Chondrocyte (in vitro differentiated cells): ENCODE data around the gene EML6. TPM values are rescaled to one million over a fixed set of nuclear protein-coding genes. Genes with fewer than 3 reads are reported as not detected.

ENCODE experiments used
- DNase-seq: peaks from one replicate; pipeline ENCODE4 v3.0.0; 2021; ENCODE audit warnings: mixed read lengths, low spot score
- H3K27ac Mint-ChIP-seq: one replicate; pipeline ENCODE4 v1.8.0; 2021; ENCODE audit warnings: mild to moderate bottlenecking, moderate library complexity, mixed read lengths; ENCODE audit not compliant: unreplicated experiment
- H3K27me3 Mint-ChIP-seq: 2 replicates; pipeline ENCODE4 v1.8.0; 2021; ENCODE audit warnings: low read depth, mixed read lengths
- H3K36me3 Mint-ChIP-seq: 2 replicates; pipeline ENCODE4 v1.8.0; 2021; ENCODE audit warnings: low read depth, mixed read lengths
- H3K4me1 Mint-ChIP-seq: 2 replicates; pipeline ENCODE4 v1.8.0; 2021; ENCODE audit warnings: low read depth, mild to moderate bottlenecking, mixed read lengths
- H3K4me3 Mint-ChIP-seq: one replicate; pipeline ENCODE4 v1.8.0; 2021; ENCODE audit warnings: mild to moderate bottlenecking, moderate library complexity, mixed read lengths; ENCODE audit not compliant: unreplicated experiment
- H3K9me3 Mint-ChIP-seq: 2 replicates; pipeline ENCODE4 v1.8.0; 2021; ENCODE audit warnings: low read depth, mixed read lengths
- total RNA-seq: library from RNA; stranded (reverse); gene quantifications from 3 replicates; pipeline ENCODE4 v1.2.1, GENCODE V29; 2021
- TF ChIP-seq, protein P1 (sequence below): fragments of 200-600 bp; sonication (generic); IDR thresholded peaks from 2 replicates; pipeline ENCODE4 v1.5.0; 2021; ENCODE audit warnings: antibody characterized with exemption, mild to moderate bottlenecking, moderate library complexity

The EML6 gene
- total RNA-seq, 1 donor from 2014 or later, result 1.1 TPM

DNA sequence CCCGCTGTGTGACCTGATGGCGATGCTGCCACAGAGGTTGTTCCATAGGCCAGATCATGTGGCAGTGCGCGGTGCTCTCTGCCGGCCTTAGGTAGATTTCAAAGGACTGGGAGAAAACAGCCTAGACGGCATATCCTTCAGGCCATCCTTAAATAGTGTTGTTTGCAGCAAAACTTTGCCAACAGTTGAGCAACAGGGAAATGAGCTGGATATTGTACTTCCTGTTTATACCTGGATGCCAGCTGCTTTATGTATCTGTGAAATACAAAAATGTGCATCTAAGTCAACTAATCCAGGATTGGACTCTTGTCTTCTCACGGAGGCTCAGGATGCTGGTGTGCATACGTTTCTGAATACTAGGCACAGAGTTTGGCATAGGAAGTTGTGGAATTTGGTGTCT is 107.1 kb downstream of the EML6 start:
- H3K9me3 Mint-ChIP-seq, result no peaks in the 10 kb centered on the region
- no peak overlapping the region for H3K4me3 Mint-ChIP-seq
- no peaks in the 10 kb centered on the region for H3K4me1 Mint-ChIP-seq
- TF ChIP-seq, protein P1, sequence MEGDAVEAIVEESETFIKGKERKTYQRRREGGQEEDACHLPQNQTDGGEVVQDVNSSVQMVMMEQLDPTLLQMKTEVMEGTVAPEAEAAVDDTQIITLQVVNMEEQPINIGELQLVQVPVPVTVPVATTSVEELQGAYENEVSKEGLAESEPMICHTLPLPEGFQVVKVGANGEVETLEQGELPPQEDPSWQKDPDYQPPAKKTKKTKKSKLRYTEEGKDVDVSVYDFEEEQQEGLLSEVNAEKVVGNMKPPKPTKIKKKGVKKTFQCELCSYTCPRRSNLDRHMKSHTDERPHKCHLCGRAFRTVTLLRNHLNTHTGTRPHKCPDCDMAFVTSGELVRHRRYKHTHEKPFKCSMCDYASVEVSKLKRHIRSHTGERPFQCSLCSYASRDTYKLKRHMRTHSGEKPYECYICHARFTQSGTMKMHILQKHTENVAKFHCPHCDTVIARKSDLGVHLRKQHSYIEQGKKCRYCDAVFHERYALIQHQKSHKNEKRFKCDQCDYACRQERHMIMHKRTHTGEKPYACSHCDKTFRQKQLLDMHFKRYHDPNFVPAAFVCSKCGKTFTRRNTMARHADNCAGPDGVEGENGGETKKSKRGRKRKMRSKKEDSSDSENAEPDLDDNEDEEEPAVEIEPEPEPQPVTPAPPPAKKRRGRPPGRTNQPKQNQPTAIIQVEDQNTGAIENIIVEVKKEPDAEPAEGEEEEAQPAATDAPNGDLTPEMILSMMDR, result no peak
- DNase-seq, result no peak
- no peaks in the 10 kb centered on the region for H3K36me3 Mint-ChIP-seq
- no peak overlapping the region for H3K27ac Mint-ChIP-seq
- peaks cover 8% of the 10 kb centered on the region for H3K27me3 Mint-ChIP-seq

DNA sequence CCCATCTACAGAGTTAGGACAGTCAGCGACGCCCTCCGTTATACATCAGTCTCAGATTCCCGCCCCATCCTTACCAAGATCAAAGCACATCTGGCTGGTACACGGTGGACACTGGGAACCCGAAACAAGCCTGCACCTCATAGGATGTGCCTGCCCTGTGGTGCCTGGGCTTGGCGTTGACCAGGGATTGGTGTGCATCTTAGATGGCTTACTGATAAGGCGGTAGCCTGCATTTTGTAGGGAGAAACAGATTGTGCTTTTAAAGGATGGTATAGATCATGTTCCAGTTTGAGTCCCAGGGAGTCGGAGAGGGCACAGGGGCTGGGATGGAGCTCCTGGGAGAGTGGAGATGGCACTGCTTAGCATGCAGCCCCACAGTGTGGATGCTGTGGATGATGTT is 108.0 kb downstream of the EML6 start:
- Mint-ChIP-seq H3K9me3 (no peaks in the 10 kb centered on the region), H3K4me1 (no peaks in the 10 kb centered on the region), H3K4me3 (no peak overlapping the region), H3K36me3 (no peaks in the 10 kb centered on the region), H3K27ac (no peak overlapping the region), H3K27me3 (peaks cover 3% of the 10 kb centered on the region)
- TF ChIP-seq, protein P1, result no peak
- DNase-seq, result no peak

DNA sequence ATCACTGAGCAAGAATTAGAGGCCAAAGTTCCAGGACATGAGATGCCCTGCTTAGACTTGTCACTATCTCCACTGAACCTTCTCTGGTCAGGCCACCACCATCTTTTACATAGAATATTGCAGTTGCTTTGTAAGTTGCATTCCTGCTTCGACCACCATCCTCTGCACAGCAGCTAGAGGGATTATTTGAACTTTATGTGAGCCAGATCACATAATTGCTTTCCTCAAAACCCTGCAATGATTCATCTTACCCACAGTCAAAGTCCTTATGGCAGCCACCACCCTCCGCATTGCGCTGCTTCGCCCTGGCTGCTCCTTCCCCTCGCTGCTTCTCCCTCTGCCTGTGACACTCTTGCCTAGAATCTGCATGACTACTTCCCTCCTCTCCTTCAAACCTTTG is 111.3 kb downstream of the EML6 start:
- no peaks in the 10 kb centered on the region for H3K4me1 Mint-ChIP-seq

DNA sequence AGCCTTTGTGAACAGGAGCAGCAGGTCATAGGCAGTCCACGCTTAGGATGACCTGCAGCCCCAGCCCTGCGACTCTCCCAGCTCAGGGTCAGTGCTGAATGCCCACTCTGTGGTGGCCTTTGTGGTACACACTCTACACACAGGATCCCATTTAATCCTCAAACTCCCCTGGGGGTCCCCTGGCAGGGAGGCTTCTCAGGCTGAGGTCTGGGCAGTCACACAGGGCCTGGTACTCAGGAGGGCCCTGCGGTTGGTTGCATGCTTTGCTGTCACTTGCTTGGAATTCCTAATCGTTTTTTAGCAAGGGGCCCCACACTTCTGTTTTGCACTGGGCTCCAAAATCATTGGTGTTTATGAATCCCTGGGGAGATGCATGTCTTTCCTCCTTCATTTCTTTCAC is 113.0 kb downstream of the EML6 start:
- H3K9me3 Mint-ChIP-seq, result no peaks in the 10 kb centered on the region
- H3K4me3 Mint-ChIP-seq, result no peak overlapping the region
- H3K4me1 Mint-ChIP-seq, result no peaks in the 10 kb centered on the region
- DNase-seq, result no peak
- H3K27ac Mint-ChIP-seq, result no peak overlapping the region
- no peaks in the 10 kb centered on the region for H3K36me3 Mint-ChIP-seq
- H3K27me3 Mint-ChIP-seq, result no peaks in the 10 kb centered on the region
- TF ChIP-seq, protein P1, result no peak

More for the DNA sequence above, 111.3 kb downstream of the EML6 start:
- TF ChIP-seq, protein P1, result no peak
- H3K27ac Mint-ChIP-seq, result no peak overlapping the region
- H3K27me3 Mint-ChIP-seq, result no peaks in the 10 kb centered on the region
- DNase-seq, result no peak
- no peaks in the 10 kb centered on the region for H3K36me3 Mint-ChIP-seq
- H3K4me3 Mint-ChIP-seq, result no peak overlapping the region
- no peaks in the 10 kb centered on the region for H3K9me3 Mint-ChIP-seq

DNA sequence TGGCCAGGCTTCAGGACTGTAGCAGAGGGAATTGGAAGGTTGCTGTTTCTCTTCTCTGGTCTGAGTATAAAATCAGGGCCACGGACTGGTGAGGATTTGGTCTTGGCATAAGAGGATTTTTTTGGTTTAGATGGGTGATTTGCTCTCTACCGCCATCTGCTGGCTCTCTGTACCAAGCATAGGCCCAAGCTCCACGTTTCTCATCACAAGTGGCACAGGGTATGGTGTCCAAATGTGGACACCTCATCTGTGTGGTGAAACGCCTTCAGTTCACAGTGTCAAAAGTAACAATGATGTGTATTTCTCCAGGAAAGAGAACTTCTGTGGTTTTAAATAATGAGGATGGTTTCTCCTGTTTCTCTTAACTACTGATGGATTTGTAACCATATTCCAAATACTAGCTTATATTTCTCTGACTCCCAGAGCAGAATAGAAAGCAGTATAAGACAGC is 115.1 kb downstream of the EML6 start:
- TF ChIP-seq, protein P1, result peak; percentile 95
- Mint-ChIP-seq H3K27me3 (no peaks in the 10 kb centered on the region), H3K27ac (no peak overlapping the region), H3K36me3 (no peaks in the 10 kb centered on the region), H3K4me1 (no peaks in the 10 kb centered on the region), H3K9me3 (no peaks in the 10 kb centered on the region), H3K4me3 (no peak overlapping the region)
- no peak for DNase-seq
